RPMI8226 (cell line): ENCODE measurements around the gene YBX1.
"Not testable (repeated sequence)": the region's sequence is repeated elsewhere in the genome, so short reads cannot be mapped to it uniquely, and the experiment has no call there.

Source experiments
- DNase-seq: peaks from one replicate; pipeline ENCODE4 v3.0.0-alpha.2; 2015

YBX1 gene

GRCh38 chr1:42681741-42682483, at the start of gene YBX1:
YBX1 (plus strand) TSS chr1:42682418; CDS start chr1:42682566, 148 bp downstream.
- DNase-seq: peak; percentile 99

DNA sequence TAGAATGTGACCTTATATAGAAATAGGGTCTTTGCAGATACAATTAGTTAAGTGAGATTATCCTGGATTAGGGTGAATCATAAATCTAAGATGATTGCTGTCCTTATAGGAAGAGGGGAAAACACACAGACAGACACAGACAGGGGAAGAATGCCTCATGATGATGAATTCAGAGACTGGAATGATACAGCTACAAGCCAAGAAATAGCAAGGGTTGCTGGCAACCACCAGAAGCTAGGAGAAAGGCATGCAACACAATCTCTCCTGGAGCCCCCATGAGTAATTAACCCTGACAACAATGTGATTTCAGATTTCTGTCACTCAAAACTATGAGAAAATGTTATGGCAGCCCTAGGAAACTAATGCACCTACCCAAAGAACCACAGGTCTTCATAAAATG, 43.1 kb upstream of the YBX1 start:
- DNase-seq: no peak

DNA sequence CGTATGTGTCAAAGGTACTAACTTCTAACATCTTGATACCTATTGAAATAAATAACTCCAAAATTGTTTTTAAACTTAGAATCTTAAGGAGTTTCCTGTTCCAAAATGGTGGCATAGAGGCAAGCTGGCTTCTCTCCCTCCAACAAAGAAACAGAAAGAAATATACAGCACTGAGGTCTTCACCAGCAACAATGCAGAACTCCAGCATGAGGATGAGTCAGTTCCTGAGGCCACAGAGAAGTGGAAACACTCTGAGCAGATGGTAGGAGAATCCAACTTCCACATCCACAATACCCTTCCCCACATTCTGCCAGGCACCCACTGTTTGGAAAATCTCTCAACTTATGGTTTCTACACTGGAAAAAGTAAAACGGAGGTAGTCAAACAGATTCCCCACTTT, 36.2 kb upstream of the YBX1 start:
- DNase-seq: no peak

- no peak for DNase-seq
These were observed 25.0 kb upstream of the YBX1 start for GRCh38 chr1:42657201-42657600.

DNA sequence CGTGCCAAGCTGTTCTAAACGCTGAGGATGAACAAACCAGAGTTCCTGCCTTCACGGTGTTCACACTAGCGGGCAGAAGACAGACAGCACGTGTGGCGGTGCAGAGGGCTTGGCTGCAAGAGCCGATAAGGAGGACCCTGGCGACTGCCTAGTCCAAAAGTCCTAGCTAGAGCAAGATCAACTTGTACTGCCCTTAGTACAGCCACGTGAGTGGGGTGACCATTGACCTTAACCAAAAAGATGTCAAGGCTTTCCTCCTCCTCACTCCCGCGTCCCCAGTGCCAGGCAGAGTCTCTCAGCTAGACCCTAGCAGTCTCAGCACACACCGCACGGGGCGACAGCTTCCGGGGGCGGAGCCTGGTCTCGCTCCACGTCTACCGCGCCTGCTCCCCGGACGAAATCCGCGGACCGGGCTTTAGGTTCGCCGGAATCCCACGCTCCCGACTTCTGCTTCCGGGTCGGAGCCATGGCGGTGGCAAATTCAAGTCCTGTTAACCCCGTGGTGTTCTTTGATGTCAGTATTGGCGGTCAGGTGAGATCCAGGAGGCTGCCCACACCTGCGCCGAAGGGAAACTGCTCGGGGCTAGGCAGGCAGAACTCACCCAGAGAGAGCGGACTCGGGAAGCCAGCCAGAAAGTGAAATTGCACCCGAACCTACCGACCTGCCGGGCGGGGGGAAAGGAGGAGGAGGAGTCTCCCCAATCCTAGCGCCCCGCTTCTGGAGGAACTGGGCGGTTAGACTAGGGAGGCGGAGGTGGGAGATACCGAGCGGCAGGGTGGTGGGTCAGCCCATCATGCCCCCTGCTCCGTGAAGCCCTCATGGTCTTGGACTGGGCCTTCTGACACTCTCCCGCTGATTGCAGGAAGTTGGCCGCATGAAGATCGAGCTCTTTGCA, 24.0 kb upstream of the YBX1 start, which contains the start of gene PPIH:
Gene PPIH, plus strand, starts transcription at position 443 of the 896 bp plus-strand sequence. Its CDS starts 24 bp downstream, at position 467.
- DNase-seq: peak; percentile 98

- DNase-seq: no peak
These were observed 23.3 kb upstream of the YBX1 start for GRCh38 chr1:42658877-42659337.

DNA sequence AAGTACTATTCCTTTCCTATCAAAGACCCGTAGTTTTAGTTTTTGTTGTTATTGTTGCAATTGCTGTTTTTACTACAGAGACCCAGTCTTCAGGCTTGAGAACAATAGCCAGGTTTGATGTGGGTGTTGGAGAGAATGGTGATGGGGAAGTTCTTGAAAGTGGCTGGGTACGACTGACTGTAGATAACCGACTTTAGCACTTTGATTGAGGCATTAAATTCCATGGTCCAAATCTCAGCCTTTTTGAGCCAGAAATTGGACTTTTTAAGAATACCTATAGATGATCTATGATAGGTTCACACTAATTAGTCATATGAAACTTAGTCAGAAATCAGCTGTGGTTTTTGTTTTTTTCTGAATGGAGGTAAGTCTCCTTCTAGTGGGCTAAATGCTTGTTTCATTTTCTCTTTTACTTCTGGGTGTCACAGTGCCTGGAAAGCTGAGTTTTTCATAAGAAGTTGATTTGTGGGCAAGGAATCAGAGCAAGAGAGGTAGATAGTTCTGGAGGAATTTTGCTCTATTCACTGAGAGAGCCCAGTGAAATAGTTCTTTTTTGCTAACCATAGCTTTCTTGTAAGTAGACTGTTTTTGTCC, 21.2 kb upstream of the YBX1 start:
- DNase-seq: no peak

DNA sequence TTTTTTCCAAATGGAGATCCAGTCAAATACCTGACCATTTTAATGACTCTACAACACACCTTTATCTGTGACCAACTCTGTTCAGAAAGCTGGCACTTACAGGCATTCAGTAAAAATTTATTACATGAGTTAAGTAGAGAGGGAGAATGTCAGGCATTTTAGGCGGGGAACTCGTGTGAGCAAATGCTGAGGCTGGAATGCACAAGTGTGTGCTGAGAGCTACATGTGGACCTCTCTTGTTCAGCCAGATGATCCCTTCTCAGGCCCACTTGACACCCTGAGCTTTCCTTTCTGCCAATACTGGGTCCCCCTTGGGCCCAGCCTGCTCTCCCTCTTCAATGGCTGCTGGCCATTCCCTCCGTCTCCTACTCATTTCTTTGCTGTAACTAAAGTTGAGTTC, 12.3 kb upstream of the YBX1 start:
- no peak for DNase-seq

DNA sequence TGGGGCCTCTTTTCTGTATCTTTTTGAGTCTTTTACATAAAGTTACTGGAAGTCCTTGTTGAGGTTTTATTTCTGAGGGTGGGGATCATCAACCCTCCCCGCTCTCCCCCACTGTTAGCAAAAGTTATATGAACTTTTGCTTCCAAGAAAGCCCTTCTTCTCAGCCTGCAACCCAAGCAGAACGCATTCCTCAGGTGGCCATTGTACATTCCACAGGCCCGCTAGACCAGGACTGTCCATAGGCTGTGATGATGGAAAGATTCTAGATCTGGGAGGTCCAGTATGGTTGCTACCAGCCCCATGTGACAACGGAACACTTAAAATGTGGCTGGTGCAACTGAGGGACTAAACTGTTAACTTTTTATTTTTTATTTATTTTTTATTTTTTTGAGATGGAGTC, 11.8 kb upstream of the YBX1 start:
- DNase-seq: no peak

GRCh38 chr1:42674214-42674613, 8.0 kb upstream of the YBX1 start:
- no peak for DNase-seq

- no peak for DNase-seq
These were observed 7.5 kb upstream of the YBX1 start for GRCh38 chr1:42674682-42675081.

GRCh38 chr1:42675467-42675866, 6.8 kb upstream of the YBX1 start:
- no peak for DNase-seq

DNA sequence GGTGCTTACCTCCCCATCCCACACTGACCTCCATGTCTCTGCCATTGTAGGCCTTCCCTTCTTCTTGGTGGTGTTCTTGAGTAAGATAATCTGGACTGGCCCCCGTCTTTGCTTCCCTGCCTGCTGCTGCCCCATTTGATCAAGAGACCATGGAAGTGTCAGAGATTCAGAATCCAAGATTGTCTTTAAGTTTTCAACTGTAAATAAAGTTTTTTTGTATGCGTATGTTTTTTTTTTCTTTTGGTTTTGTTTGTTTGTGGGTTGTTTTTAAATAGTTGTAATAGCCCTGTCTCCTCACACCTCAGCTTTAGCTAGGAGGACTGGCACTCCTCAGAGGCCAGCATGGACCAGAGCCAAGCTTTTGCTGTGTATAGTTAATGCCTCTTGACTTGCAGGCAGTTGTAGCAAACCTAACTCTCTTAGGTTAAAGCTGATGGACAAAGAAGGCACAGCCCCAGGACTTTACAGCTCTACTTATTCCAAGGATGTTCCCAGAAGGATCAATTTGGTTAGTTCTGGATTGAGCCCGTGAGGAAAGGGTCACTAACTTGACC, 5.6 kb upstream of the YBX1 start:
- no peak for DNase-seq

GRCh38 chr1:42679364-42679983, 2.7 kb upstream of the YBX1 start:
- no peak for DNase-seq

- no peak for DNase-seq
These were observed 2.2 kb upstream of the YBX1 start for GRCh38 chr1:42680055-42680454.

GRCh38 chr1:42680921-42681683, 1.1 kb upstream of the YBX1 start:
- peak; percentile 56 for DNase-seq

- DNase-seq: not testable (repeated sequence)
These were observed 193 bp downstream of the YBX1 start for GRCh38 chr1:42682484-42682738.

GRCh38 chr1:42682739-42683531, 717 bp downstream of the YBX1 start:
- DNase-seq: peak; percentile 83

DNA sequence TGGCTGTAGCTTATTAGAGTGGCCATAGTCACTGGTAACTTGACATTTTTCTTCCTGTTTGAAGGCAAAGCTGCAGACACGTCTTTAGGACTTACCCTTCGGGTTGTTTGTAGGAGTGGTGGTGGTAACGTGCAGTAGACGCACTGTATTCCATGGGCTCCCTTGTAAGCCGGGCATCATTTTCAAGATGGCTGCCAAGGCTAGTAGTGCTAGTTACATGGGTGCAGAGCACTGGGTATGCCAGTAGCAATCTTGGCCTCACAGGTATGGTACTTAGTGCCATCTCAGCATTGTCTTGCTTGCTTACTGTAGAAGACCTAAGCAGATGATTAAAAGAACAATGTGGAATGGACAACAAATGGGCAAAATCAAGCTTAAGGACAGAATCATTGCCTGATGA, 1.9 kb downstream of the YBX1 start:
- DNase-seq: peak; percentile 58

DNA sequence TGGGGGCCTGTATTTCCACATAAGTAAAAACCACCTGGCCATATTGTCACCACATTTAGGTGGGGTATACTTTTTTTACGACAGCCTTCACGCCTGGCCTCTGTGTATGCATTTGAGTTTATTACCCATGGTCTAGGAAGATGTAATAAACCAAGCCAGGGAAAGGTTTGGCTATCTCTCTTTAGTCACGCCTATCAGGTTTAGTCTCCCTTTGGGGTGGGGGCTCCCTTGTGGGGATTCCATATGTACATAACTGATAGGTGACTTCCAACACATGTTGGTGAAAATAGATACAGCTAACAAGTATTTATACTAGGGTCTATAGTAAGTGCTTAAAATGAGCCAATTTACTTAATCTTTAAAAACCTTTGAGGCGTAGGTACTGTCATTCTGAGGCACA, 4.2 kb downstream of the YBX1 start:
- DNase-seq: no peak

DNA sequence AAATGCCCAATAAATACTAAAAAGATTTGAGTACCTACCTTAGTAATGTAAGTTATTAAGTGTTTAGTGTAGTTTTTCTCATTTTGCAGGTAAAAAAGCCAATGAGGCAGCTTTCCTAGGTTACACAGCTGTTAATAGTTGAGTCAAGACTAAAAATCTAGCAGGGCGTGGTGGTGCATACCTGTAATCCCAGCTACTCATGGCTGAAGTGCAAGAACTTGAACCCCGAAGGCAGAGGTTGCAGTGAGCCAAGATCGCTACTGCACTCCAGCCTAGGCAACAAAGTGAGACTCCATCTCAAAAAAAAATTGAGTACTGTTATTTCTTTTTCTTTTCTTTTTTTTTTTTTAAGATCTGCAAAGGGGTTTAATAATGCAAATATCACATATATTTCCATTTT, 7.7 kb downstream of the YBX1 start:
- no peak for DNase-seq
